IMR-90 (cell line): ENCODE results near the gene NEUROD6. TPM values are rescaled to one million over a fixed set of nuclear protein-coding genes. Genes with fewer than 3 reads are reported as not detected.

Source experiments
- ATAC-seq: fragments of 200-7000 bp; cut with Tn5 transposase; 2 replicates; pipeline ENCODE4 v1.9.1; 2020; ENCODE audit warnings: low read depth, mild to moderate bottlenecking, moderate library complexity
- BruUV-seq: library from RNA; stranded (reverse); fragments of 400-500 nt; replicated peaks from 2 replicates; lab custom pipeline; 2021; lab: Mats Ljungman, UMichigan
- CTCF ChIA-PET: fragments of 300-600 bp; formaldehyde crosslinking; extraction: SDS; loops from one replicate; lab custom pipeline; 2021; ENCODE audit warnings: antibody characterized with exemption; lab: Yijun Ruan, JAX
- POLR2A ChIA-PET: fragments of 300-600 bp; sonication (Branson Sonifier 250); formaldehyde crosslinking; loops from one replicate; lab custom pipeline; 2022; ENCODE audit warnings: antibody characterized with exemption; ENCODE audit not compliant: unreplicated experiment; lab: Charles Lee
- DNase-seq: peaks from one replicate; pipeline ENCODE4 v3.0.0; 2013
- H2AFZ ChIP-seq: replicated peaks from 2 replicates; pipeline ENCODE3; 2013; ENCODE audit warnings: low read length, mild to moderate bottlenecking; ENCODE audit not compliant: poor library complexity
- H2AK5ac ChIP-seq: 2 replicates; pipeline ENCODE4 v1.6.1; 2013; ENCODE audit warnings: low read depth, low read length, inconsistent platforms
- H2AK9ac ChIP-seq: replicated peaks from 2 replicates; pipeline ENCODE3; 2013; ENCODE audit warnings: mild to moderate bottlenecking, low read depth, low read length, moderate library complexity; ENCODE audit not compliant: poor library complexity
- H2BK120ac ChIP-seq: 2 replicates; pipeline ENCODE4 v1.6.1; 2013; ENCODE audit warnings: low read depth, low read length, inconsistent platforms
- H2BK15ac ChIP-seq: 3 replicates; pipeline ENCODE4 v1.6.1; 2013; ENCODE audit warnings: low read depth, low read length, inconsistent platforms
- H2BK20ac ChIP-seq: 2 replicates; pipeline ENCODE4 v1.6.1; 2013; ENCODE audit warnings: low read depth, mild to moderate bottlenecking, inconsistent platforms, low read length, moderate library complexity
- H2BK5ac ChIP-seq: 2 replicates; pipeline ENCODE4 v1.6.1; 2013; ENCODE audit warnings: mild to moderate bottlenecking, low read depth, low read length, inconsistent platforms; ENCODE audit not compliant: poor library complexity, severe bottlenecking
- H3K14ac ChIP-seq: replicated peaks from 2 replicates; pipeline ENCODE4 v1.6.1; 2013; ENCODE audit warnings: low read depth, low read length, inconsistent platforms
- H3K18ac ChIP-seq: 2 replicates; pipeline ENCODE4 v1.6.1; 2013; ENCODE audit warnings: low read depth, low read length, control low read depth
- H3K23ac ChIP-seq: 2 replicates; pipeline ENCODE4 v1.6.1; 2013; ENCODE audit warnings: low read depth, low read length, inconsistent platforms
- H3K27ac ChIP-seq: 2 replicates; pipeline ENCODE4 v1.5.1; 2013; ENCODE audit warnings: mild to moderate bottlenecking, control low read depth, low read length; ENCODE audit not compliant: insufficient read depth
- H3K27me3 ChIP-seq: 2 replicates; pipeline ENCODE4 v1.6.1; 2013; ENCODE audit warnings: low read length; ENCODE audit not compliant: control insufficient read depth, insufficient read depth
- H3K36me3 ChIP-seq: 2 replicates; pipeline ENCODE4 v1.6.1; 2013; ENCODE audit warnings: low read length, mixed read lengths; ENCODE audit not compliant: control insufficient read depth, insufficient read depth
- H3K4ac ChIP-seq: 2 replicates; pipeline ENCODE4 v1.6.1; 2013; ENCODE audit warnings: low read depth, low read length, inconsistent platforms
- H3K4me1 ChIP-seq: 2 replicates; pipeline ENCODE4 v1.6.1; 2013; ENCODE audit warnings: low read length, mixed read lengths; ENCODE audit not compliant: control insufficient read depth, insufficient read depth
- H3K4me2 ChIP-seq: 2 replicates; pipeline ENCODE4 v1.6.1; 2013; ENCODE audit warnings: low read depth, mild to moderate bottlenecking, control low read depth, low read length, moderate library complexity
- H3K4me3 ChIP-seq: 2 replicates; pipeline ENCODE4 v1.5.1; 2013; ENCODE audit warnings: low read depth, mild to moderate bottlenecking, control low read depth, low read length, moderate library complexity; ENCODE audit not compliant: insufficient read depth
- H3K56ac ChIP-seq: 2 replicates; pipeline ENCODE4 v1.6.1; 2013; ENCODE audit warnings: low read length, inconsistent platforms; ENCODE audit not compliant: insufficient read depth; ENCODE audit errors: extremely low read depth
- H3K79me1 ChIP-seq, 2 experiments: 2 replicates each; pipeline ENCODE4 v1.6.1; 2013; ENCODE audit warnings: low read length in 2 of 2, inconsistent platforms in 1 of 2, low read depth in 1 of 2
- H3K9ac ChIP-seq: 2 replicates; pipeline ENCODE4 v1.6.1; 2013; ENCODE audit warnings: low read depth, low read length, control low read depth
- H3K9me1 ChIP-seq: 2 replicates; pipeline ENCODE4 v1.6.1; 2013; ENCODE audit warnings: low read length, inconsistent platforms; ENCODE audit not compliant: insufficient read depth
- H3K9me3 ChIP-seq: 2 replicates; pipeline ENCODE4 v1.6.1; 2013; ENCODE audit warnings: low read length; ENCODE audit not compliant: control insufficient read depth, insufficient read depth
- H4K20me1 ChIP-seq: 2 replicates; pipeline ENCODE4 v1.6.1; 2013; ENCODE audit warnings: low read length, inconsistent platforms; ENCODE audit not compliant: insufficient read depth
- H4K5ac ChIP-seq: 2 replicates; pipeline ENCODE4 v1.6.1; 2013; ENCODE audit warnings: mild to moderate bottlenecking, low read depth, low read length, control low read depth
- H4K8ac ChIP-seq, 2 experiments: 2 replicates each; pipeline ENCODE4 v1.6.1; 2013; ENCODE audit warnings: low read depth in 2 of 2, low read length in 2 of 2, control low read depth in 1 of 2, inconsistent platforms in 1 of 2
- H4K91ac ChIP-seq: 2 replicates; pipeline ENCODE4 v1.6.1; 2013; ENCODE audit warnings: low read depth, low read length, inconsistent platforms; ENCODE audit not compliant: insufficient read depth
- MAFK ChIP-seq: IDR thresholded peaks from 2 replicates; pipeline ENCODE4 v1.6.1; 2012; ENCODE audit warnings: low read depth, low read length, improper control_type of control experiment
- WGBS, 2 experiments: methylation state at CpG; one replicate each; pipeline versions ENCODE4 v1.1.5 to v1.1.7; 2013; ENCODE audit warnings: missing lambda C conversion rate in 2 of 2; ENCODE audit not compliant: insufficient read length in 1 of 2; ENCODE audit errors: extremely low coverage in 2 of 2; 5-methylcytosine and 5-hydroxymethylcytosine counted together
- dilution Hi-C: fragments of 300-500 bp; cut with HindIII; formaldehyde crosslinking; loops from one replicate; pipeline ENCODE4 v1.14.3; 2018; ENCODE audit warnings: low sequenced_read_pairs; ENCODE audit not compliant: unreplicated experiment
- in situ Hi-C: fragments of 300-500 bp; cut with MboI; formaldehyde crosslinking; loops from 3 replicates; pipeline ENCODE4 v1.14.3; 2019; ENCODE audit warnings: low sequenced_read_pairs, inconsistent platforms, mixed read lengths
- intact Hi-C: fragments of 100-400 bp; cut with micrococcal nuclease; formaldehyde crosslinking; loops from 2 replicates; pipeline ENCODE4 v1.10.0; 2022
- polyA plus RNA-seq, 3 experiments: library from polyadenylated mRNA; depleted of rRNA; stranded (reverse); fragments of >200 nt; gene quantifications; 2 replicates each; pipeline ENCODE4 v1.2.3, GENCODE V29; 2012; ENCODE audit warnings: low replicate concordance in 1 of 3
- total RNA-seq: library from RNA; depleted of rRNA; stranded (reverse); fragments of >200 nt; gene quantifications from 2 replicates; pipeline ENCODE4 v1.2.3, GENCODE V29; 2012
- TF ChIP-seq, protein P1 (sequence below): fragments of 150-350 bp; IDR thresholded peaks from 2 replicates; pipeline ENCODE4 v1.6.1; 2017; ENCODE audit warnings: mild to moderate bottlenecking, antibody characterized with exemption, low read length, low read depth

Gene NEUROD6
- total and polyA plus RNA-seq, 2 of the 4 experiments (the other 2 are of a cell fraction): not detected

GRCh38 chr7:31384466-31384865 lies 43.9 kb upstream of the NEUROD6 start:
- Histone ChIP-seq H3K9me3 (no peaks in the 10 kb centered on the region), H3K27ac (no peak overlapping the region), H3K56ac (no peak overlapping the region), H2AK9ac (no peak overlapping the region), H4K20me1 (no peaks in the 10 kb centered on the region), H4K5ac (no peak overlapping the region), H3K4me2 (no peak overlapping the region), H2BK5ac (no peak overlapping the region), H3K9me1 (no peaks in the 10 kb centered on the region), H4K91ac (no peak overlapping the region), H3K79me1 (no peaks in the 10 kb centered on the region), H2AK5ac (no peak overlapping the region), H4K8ac (no peak overlapping the region), H2BK15ac (no peak overlapping the region), H3K27me3 (no peaks in the 10 kb centered on the region), H2BK120ac (no peak overlapping the region), H3K14ac (no peak overlapping the region), H2AFZ (no peak overlapping the region), H3K4me1 (no peaks in the 10 kb centered on the region), H3K4me3 (no peak overlapping the region), H3K36me3 (no peaks in the 10 kb centered on the region), H2BK20ac (no peak overlapping the region), H3K18ac (no peak overlapping the region), H3K9ac (no peak overlapping the region), H3K23ac (no peak overlapping the region), H3K4ac (no peak overlapping the region)
- DNase-seq: no peak
- ChIA-PET CTCF (no interaction called here), POLR2A (no interaction called here)
- in situ Hi-C loops (no loop called here), dilution Hi-C loops (no loop called here), intact Hi-C loops (no loop called here)
- no peak for ATAC-seq
- TF ChIP-seq, protein P1, sequence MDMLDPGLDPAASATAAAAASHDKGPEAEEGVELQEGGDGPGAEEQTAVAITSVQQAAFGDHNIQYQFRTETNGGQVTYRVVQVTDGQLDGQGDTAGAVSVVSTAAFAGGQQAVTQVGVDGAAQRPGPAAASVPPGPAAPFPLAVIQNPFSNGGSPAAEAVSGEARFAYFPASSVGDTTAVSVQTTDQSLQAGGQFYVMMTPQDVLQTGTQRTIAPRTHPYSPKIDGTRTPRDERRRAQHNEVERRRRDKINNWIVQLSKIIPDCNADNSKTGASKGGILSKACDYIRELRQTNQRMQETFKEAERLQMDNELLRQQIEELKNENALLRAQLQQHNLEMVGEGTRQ: no peak
- no peak for TF ChIP-seq MAFK
- WGBS, 2 experiments: no CpG with 5 or more reads among the region's 4 CpGs
- no TSS peak for BruUV-seq
